ENCODE results near the gene NLRP5. TPM values are rescaled to one million over a fixed set of nuclear protein-coding genes. Genes with fewer than 3 reads are reported as not detected.

Gene NLRP5
- total RNA-seq, 1 experiment from 2014 or later: not detected

DNA sequence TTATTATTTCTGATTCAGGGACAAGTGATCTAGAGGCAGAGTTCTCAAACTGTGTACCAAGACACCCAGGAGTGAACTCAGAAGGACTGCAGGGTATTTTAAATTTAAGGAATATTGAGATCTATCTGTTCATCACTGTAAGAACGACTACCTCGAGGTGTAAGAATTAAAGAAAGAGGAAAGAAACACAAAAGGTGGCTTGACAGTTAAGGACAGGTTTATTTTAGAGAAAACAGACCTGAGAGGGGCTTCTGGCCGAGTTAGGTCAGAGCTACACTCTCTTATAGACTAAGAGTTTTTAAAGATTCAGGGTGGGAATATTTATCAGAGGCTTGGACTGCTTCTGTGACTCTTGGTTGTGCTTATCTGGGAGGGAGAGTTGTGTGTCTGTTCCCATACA lies 12.6 kb upstream of the NLRP5 start:
- Histone ChIP-seq H3K27me3 (ENCODE audit: control insufficient read depth, insufficient read depth, low read length) (no peaks in the 10 kb centered on the region), H3K4me3 (ENCODE audit: low read depth in 2 of 2, low read length in 2 of 2) (no peak overlapping the region), H3K27ac (ENCODE audit: low read length) (no peak overlapping the region), H3K9me3 (ENCODE audit: control insufficient read depth, insufficient read depth, low read depth, low read length) (peaks cover 5% of the 10 kb centered on the region; the same call in 1 of the 2 replicates), H3K4me1 (ENCODE audit: control insufficient read depth, insufficient read depth, low read length) (no peaks in the 10 kb centered on the region), H3K36me3 (ENCODE audit: control insufficient read depth, insufficient read depth, low read length) (no peaks in the 10 kb centered on the region)
- no TSS peak for BruUV-seq (replicated peaks)
- TF ChIP-seq CTCF (IDR thresholded peaks at IDR 0.05) (no peak), TCF7L2 (IDR thresholded peaks at IDR 0.05; ENCODE audit: low read depth, low read length) (no peak), SIN3A (IDR thresholded peaks at IDR 0.05; ENCODE audit: borderline replicate concordance, insufficient read depth, low read depth, low read length) (no peak), POLR2AphosphoS5 (IDR thresholded peaks at IDR 0.05; ENCODE audit: low read depth, low read length) (no peak)
- TF ChIP-seq, protein P1, sequence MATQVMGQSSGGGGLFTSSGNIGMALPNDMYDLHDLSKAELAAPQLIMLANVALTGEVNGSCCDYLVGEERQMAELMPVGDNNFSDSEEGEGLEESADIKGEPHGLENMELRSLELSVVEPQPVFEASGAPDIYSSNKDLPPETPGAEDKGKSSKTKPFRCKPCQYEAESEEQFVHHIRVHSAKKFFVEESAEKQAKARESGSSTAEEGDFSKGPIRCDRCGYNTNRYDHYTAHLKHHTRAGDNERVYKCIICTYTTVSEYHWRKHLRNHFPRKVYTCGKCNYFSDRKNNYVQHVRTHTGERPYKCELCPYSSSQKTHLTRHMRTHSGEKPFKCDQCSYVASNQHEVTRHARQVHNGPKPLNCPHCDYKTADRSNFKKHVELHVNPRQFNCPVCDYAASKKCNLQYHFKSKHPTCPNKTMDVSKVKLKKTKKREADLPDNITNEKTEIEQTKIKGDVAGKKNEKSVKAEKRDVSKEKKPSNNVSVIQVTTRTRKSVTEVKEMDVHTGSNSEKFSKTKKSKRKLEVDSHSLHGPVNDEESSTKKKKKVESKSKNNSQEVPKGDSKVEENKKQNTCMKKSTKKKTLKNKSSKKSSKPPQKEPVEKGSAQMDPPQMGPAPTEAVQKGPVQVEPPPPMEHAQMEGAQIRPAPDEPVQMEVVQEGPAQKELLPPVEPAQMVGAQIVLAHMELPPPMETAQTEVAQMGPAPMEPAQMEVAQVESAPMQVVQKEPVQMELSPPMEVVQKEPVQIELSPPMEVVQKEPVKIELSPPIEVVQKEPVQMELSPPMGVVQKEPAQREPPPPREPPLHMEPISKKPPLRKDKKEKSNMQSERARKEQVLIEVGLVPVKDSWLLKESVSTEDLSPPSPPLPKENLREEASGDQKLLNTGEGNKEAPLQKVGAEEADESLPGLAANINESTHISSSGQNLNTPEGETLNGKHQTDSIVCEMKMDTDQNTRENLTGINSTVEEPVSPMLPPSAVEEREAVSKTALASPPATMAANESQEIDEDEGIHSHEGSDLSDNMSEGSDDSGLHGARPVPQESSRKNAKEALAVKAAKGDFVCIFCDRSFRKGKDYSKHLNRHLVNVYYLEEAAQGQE (IDR thresholded peaks at IDR 0.05; ENCODE audit: insufficient read depth in 1 of 2, low read depth in 2 of 2, low read length in 1 of 2): no peak
- intact Hi-C loops (cut with micrococcal nuclease; ENCODE audit: unreplicated experiment): no loop called here
- no peak for ATAC-seq
- CTCF ChIA-PET: no interaction called here
- POLR2A ChIA-PET: no interaction called here
- no peak for DNase-seq (ENCODE audit: low read depth, low spot score)
- in situ Hi-C loops (cut with HindIII; ENCODE audit: low pct_unique_long_range_greater_than_20kb, low sequenced_read_pairs): no loop called here

- Histone ChIP-seq H3K4me3 (ENCODE audit: low read depth in 2 of 2, low read length in 2 of 2) (no peak overlapping the region), H3K27me3 (ENCODE audit: control insufficient read depth, insufficient read depth, low read length) (no peaks in the 10 kb centered on the region), H3K27ac (ENCODE audit: low read length) (no peak overlapping the region), H3K9me3 (ENCODE audit: control insufficient read depth, insufficient read depth, low read depth, low read length) (no peaks in the 10 kb centered on the region), H3K4me1 (ENCODE audit: control insufficient read depth, insufficient read depth, low read length) (no peaks in the 10 kb centered on the region), H3K36me3 (ENCODE audit: control insufficient read depth, insufficient read depth, low read length) (no peaks in the 10 kb centered on the region)
- in situ Hi-C loops (cut with HindIII; ENCODE audit: low pct_unique_long_range_greater_than_20kb, low sequenced_read_pairs): no loop called here
- CTCF ChIA-PET: interaction anchor here (0.5 to 0.6 kb wide), 2 partner anchors 21 to 50 kb away, joined by 5 read pairs; no protein-coding TSS in a partner anchor
- TF ChIP-seq POLR2AphosphoS5 (IDR thresholded peaks at IDR 0.05; ENCODE audit: low read depth, low read length): no peak
- DNase-seq (ENCODE audit: low read depth, low spot score) (no peak), ATAC-seq (no peak)
- intact Hi-C loops (cut with micrococcal nuclease; ENCODE audit: unreplicated experiment): no loop called here
- BruUV-seq (replicated peaks): no TSS peak
- POLR2A ChIA-PET: no interaction called here
Observed at GRCh38 chr19:55980415-55980814, 6.2 kb upstream of the NLRP5 start.

DNA sequence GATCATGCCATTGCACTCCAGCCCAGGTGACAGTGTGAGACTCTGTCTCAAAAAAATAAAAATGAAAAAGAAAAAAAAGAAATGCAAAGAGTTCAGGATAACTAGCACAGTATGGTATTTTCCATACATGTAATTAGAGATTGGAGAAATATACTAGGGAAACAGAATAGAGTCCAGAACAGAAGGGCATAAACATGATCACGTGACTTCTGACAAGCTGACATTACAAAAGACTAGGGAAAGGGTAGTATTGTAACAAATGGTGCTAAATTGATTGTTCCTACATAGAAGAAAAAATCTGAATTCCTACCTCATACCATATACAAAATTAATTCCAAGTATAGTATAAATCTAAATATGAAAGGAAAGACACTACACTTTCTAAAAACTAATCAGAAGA lies 1.3 kb upstream of the NLRP5 start:
- ChIA-PET CTCF (no interaction called here), POLR2A (interaction anchor here (0.6 kb wide), 1 partner anchor 123 kb away, joined by 3 read pairs; no protein-coding TSS in a partner anchor)
- Histone ChIP-seq H3K4me3 (ENCODE audit: low read depth in 2 of 2, low read length in 2 of 2) (no peak overlapping the region), H3K4me1 (ENCODE audit: control insufficient read depth, insufficient read depth, low read length) (no peaks in the 10 kb centered on the region), H3K36me3 (ENCODE audit: control insufficient read depth, insufficient read depth, low read length) (no peaks in the 10 kb centered on the region), H3K9me3 (ENCODE audit: control insufficient read depth, insufficient read depth, low read depth, low read length) (no peaks in the 10 kb centered on the region), H3K27me3 (ENCODE audit: control insufficient read depth, insufficient read depth, low read length) (peaks cover 10% of the 10 kb centered on the region), H3K27ac (ENCODE audit: low read length) (no peak overlapping the region)
- DNase-seq (ENCODE audit: low read depth, low spot score) (no peak), ATAC-seq (no peak)
- intact Hi-C loops (cut with micrococcal nuclease; ENCODE audit: unreplicated experiment) (no loop called here), in situ Hi-C loops (cut with HindIII; ENCODE audit: low pct_unique_long_range_greater_than_20kb, low sequenced_read_pairs) (no loop called here)
- no TSS peak for BruUV-seq (replicated peaks)
- TF ChIP-seq SIN3A (IDR thresholded peaks at IDR 0.05; ENCODE audit: borderline replicate concordance, insufficient read depth, low read depth, low read length) (no peak), CTCF (IDR thresholded peaks at IDR 0.05) (no peak)
